ENCODE data around the gene LIN28A. TPM values are rescaled to one million over a fixed set of nuclear protein-coding genes. Genes with fewer than 3 reads are reported as not detected.

LIN28A gene
- total and polyA plus RNA-seq, 4 experiments from 2014 or later: not detected

DNA sequence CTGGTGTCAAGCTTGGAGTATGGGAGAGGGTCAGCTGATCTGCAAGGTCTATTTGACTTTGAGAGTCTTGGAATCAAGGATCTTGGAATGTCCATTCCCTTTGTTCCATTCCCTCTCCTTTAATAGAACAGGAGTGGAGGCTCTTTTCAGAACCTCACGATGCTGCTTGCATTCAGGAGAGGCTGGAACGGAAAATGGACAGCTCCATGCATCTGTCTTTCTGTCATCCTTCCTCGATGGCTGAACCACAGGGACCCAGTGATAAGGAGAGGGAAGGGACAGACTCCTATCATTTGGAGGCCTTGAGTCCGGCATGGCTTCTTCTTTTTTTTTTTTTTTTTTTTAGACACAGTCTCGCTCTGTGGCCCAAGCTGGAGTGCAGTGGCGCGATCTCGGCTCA, 14.9 kb upstream of the LIN28A start:
- ChIA-PET POLR2A (ENCODE audit: partially characterized antibody) (interaction anchor here (0.7 to 5.9 kb wide), 3 partner anchors 25 to 81 kb away, joined by 3 to 53 read pairs (median 3); no protein-coding TSS in a partner anchor), CTCF (ENCODE audit: partially characterized antibody) (interaction anchor here (0.8 to 9.0 kb wide), 27 partner anchors 10 to 251 kb away, joined by 3 to 121 read pairs (median 6); partner anchors contain the start of genes C1orf232, CD52, CEP85 and ZNF593)
- no peaks in the 10 kb centered on the region for H3K36me3 Mint-ChIP-seq
- Histone ChIP-seq H3K27ac (ENCODE audit: low read depth, low read length) (no peak overlapping the region), H3K9me3 (ENCODE audit: control insufficient read depth in 1 of 2, low read length in 2 of 2) (no peaks in the 10 kb centered on the region), H3K4me1 (ENCODE audit: insufficient read depth, low read length) (peaks cover 12% of the 10 kb centered on the region), H3K36me3 (ENCODE audit: insufficient read depth, low read length) (no peaks in the 10 kb centered on the region), H3K4me3 (ENCODE audit: low read length in 2 of 2) (no peak overlapping the region), H3K27me3 (ENCODE audit: insufficient read depth, low read length) (no peaks in the 10 kb centered on the region)
- H3K27ac Mint-ChIP-seq: no peak overlapping the region
- peaks cover 11 to 18% (median 16%) of the 10 kb centered on the region in 4 donors for H3K4me1 Mint-ChIP-seq
- H3K4me3 Mint-ChIP-seq: no peak overlapping the region
- H3K27me3 Mint-ChIP-seq: no peaks in the 10 kb centered on the region
- no peaks in the 10 kb centered on the region for H3K9me3 Mint-ChIP-seq
- intact Hi-C loops (cut with micrococcal nuclease): loop anchor here (1.0 to 2.0 kb wide), 4 partner anchors 17 to 119 kb away; no protein-coding TSS in a partner anchor
- DNase-seq: no peak

DNA sequence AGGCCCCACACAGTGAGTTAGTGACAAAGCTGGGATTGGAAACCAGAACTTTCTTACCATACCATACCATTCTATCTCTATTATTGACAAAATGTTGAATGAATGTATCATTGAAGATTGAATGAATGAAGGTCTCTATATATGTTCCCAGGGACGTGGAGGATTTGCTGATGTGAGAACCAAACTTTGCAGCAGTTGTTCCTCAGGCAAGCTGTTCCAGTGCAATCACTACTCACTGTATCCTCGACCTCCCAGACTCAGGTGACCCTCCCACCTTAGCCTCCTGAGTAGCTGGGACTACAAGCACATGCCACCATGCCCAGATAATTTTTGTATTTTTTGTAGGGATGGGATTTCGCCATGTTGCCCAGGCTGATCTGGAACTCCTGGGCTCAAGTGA, 11.6 kb upstream of the LIN28A start:
- Histone ChIP-seq H3K4me3 (ENCODE audit: low read length in 2 of 2) (no peak overlapping the region), H3K36me3 (ENCODE audit: insufficient read depth, low read length) (no peaks in the 10 kb centered on the region), H3K27ac (ENCODE audit: low read depth, low read length) (no peak overlapping the region), H3K9me3 (ENCODE audit: control insufficient read depth in 1 of 2, low read length in 2 of 2) (no peaks in the 10 kb centered on the region), H3K4me1 (ENCODE audit: insufficient read depth, low read length) (no peaks in the 10 kb centered on the region), H3K27me3 (ENCODE audit: insufficient read depth, low read length) (no peaks in the 10 kb centered on the region)
- CTCF ChIA-PET (ENCODE audit: partially characterized antibody): interaction anchor here (0.6 to 4.8 kb wide), 5 partner anchors 16 to 51 kb away, joined by 3 to 35 read pairs (median 5); no protein-coding TSS in a partner anchor
- no peak overlapping the region for H3K27ac Mint-ChIP-seq
- H3K27me3 Mint-ChIP-seq: peaks cover 8 to 9% of the 10 kb centered on the region in 2 donors
- no peaks in the 10 kb centered on the region for H3K9me3 Mint-ChIP-seq
- no peak overlapping the region for H3K4me3 Mint-ChIP-seq
- no peaks in the 10 kb centered on the region for H3K36me3 Mint-ChIP-seq
- POLR2A ChIA-PET (ENCODE audit: partially characterized antibody): interaction anchor here (1.0 to 1.1 kb wide), 2 partner anchors 41 to 123 kb away, joined by 3 read pairs; no protein-coding TSS in a partner anchor
- H3K4me1 Mint-ChIP-seq: peaks cover 3 to 6% (median 5%) of the 10 kb centered on the region in 4 donors
- intact Hi-C loops (cut with micrococcal nuclease): no loop called here
- DNase-seq: no peak

DNA sequence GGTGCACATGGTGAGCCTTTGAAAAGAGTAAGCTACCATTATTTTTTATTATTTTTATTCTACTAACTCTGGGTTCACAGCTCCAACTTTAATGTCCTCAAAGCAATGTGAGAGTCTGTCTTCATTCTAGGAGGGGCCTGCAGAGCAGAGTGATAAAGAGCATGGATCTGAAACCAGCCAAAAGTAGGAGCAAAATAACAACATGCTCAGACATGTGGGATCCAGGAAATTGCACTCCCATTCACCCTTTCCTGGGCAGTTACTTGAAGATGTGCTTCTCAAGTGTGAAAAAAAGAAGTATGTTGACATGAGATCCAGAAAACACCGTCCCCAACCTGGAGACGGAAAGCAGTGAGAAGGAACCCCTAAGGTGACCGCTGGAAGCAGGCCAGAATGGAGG, 8.7 kb upstream of the LIN28A start:
- intact Hi-C loops (cut with micrococcal nuclease): no loop called here
- no peaks in the 10 kb centered on the region for H3K4me1 ChIP-seq (ENCODE audit: insufficient read depth, low read length)
- H3K9me3 ChIP-seq (ENCODE audit: control insufficient read depth in 1 of 2, low read length in 2 of 2): no peaks in the 10 kb centered on the region
- Mint-ChIP-seq H3K9me3 (no peaks in the 10 kb centered on the region), H3K27ac (peak overlapping the region in 1 of 7 donors; percentile 7), H3K36me3 (no peaks in the 10 kb centered on the region), H3K4me3 (no peak overlapping the region), H3K4me1 (no peaks in the 10 kb centered on the region), H3K27me3 (peaks cover 9 to 10% of the 10 kb centered on the region in 2 donors)
- ChIA-PET POLR2A (ENCODE audit: partially characterized antibody) (no interaction called here), CTCF (ENCODE audit: partially characterized antibody) (interaction anchor here (0.7 to 1.7 kb wide), 3 partner anchors 15 to 510 kb away, joined by 3 to 6 read pairs (median 4); no protein-coding TSS in a partner anchor)
- no peak for DNase-seq
- H3K4me3 ChIP-seq (ENCODE audit: low read length in 2 of 2): no peak overlapping the region
- H3K27ac ChIP-seq (ENCODE audit: low read depth, low read length): no peak overlapping the region
- H3K36me3 ChIP-seq (ENCODE audit: insufficient read depth, low read length): no peaks in the 10 kb centered on the region
- H3K27me3 ChIP-seq (ENCODE audit: insufficient read depth, low read length): no peaks in the 10 kb centered on the region

DNA sequence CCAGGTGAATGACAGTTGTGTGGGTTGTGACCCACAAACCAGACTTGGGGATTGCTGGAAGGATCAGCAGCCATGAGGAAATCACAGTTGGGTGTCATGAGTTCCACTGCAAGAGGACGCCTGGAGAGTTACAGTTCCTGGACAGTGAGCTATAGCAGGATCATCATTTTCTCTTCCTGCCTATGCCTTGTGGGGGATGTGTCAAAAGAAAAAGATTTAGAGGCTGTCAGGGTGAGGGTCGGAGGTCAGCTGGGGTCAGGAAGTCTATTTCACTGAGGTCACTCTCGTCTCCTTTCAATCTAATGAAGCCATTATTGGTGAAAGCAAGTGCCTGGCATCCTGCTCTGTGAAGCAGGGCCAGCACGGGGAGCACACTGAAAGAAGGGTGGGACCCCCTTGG, 7.0 kb upstream of the LIN28A start:
- DNase-seq: no peak
- peaks cover 12 to 14% of the 10 kb centered on the region in 2 donors for H3K27me3 Mint-ChIP-seq
- H3K36me3 ChIP-seq (ENCODE audit: insufficient read depth, low read length): no peaks in the 10 kb centered on the region
- CTCF ChIA-PET (ENCODE audit: partially characterized antibody): no interaction called here
- intact Hi-C loops (cut with micrococcal nuclease): no loop called here
- H3K27ac Mint-ChIP-seq: no peak overlapping the region
- no peaks in the 10 kb centered on the region for H3K9me3 ChIP-seq (ENCODE audit: control insufficient read depth in 1 of 2, low read length in 2 of 2)
- no peaks in the 10 kb centered on the region for H3K27me3 ChIP-seq (ENCODE audit: insufficient read depth, low read length)
- no peaks in the 10 kb centered on the region for H3K36me3 Mint-ChIP-seq
- peaks cover 4% of the 10 kb centered on the region for H3K4me1 ChIP-seq (ENCODE audit: insufficient read depth, low read length)
- H3K4me3 ChIP-seq (ENCODE audit: low read length in 2 of 2): no peak overlapping the region
- POLR2A ChIA-PET (ENCODE audit: partially characterized antibody): no interaction called here
- H3K9me3 Mint-ChIP-seq: peaks cover 0 to 2% (median 0%) of the 10 kb centered on the region in 8 donors
- H3K27ac ChIP-seq (ENCODE audit: low read depth, low read length): no peak overlapping the region
- H3K4me1 Mint-ChIP-seq: peaks cover 3 to 4% (median 3%) of the 10 kb centered on the region in 4 donors
- H3K4me3 Mint-ChIP-seq: no peak overlapping the region

DNA sequence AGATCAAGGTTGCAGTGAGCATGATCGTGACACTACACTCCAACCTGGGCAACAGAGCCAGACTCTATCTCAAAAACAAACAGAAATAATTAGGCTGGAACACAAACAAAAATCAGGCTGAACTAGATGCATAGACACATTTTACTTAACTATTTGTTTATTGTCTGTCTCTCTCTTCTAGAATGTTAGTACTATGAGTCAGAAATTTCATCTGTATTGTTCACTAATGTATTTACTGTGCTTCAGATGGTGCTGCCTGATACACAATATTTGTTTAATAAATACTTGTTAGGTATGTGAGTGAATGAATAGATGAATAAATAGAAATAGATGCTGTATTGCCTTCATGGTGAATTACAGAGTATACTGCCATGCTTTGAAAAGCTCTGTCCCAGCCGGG, 6.0 kb upstream of the LIN28A start:
- ChIA-PET CTCF (ENCODE audit: partially characterized antibody) (interaction anchor here (3.4 kb wide), 1 partner anchor 13 kb away, joined by 20 read pairs; no protein-coding TSS in a partner anchor), POLR2A (ENCODE audit: partially characterized antibody) (no interaction called here)
- no peak overlapping the region for H3K27ac ChIP-seq (ENCODE audit: low read depth, low read length)
- Mint-ChIP-seq H3K4me3 (no peak overlapping the region), H3K27me3 (peaks cover 21 to 22% of the 10 kb centered on the region in 2 donors), H3K36me3 (no peaks in the 10 kb centered on the region), H3K4me1 (peaks cover 6 to 14% (median 11%) of the 10 kb centered on the region in 4 donors), H3K27ac (no peak overlapping the region), H3K9me3 (peaks cover 0 to 3% (median 0%) of the 10 kb centered on the region in 8 donors)
- no peak for DNase-seq
- H3K9me3 ChIP-seq (ENCODE audit: control insufficient read depth in 1 of 2, low read length in 2 of 2): no peaks in the 10 kb centered on the region
- H3K27me3 ChIP-seq (ENCODE audit: insufficient read depth, low read length): peaks cover under 1% of the 10 kb centered on the region
- H3K4me3 ChIP-seq (ENCODE audit: low read length in 2 of 2): no peak overlapping the region
- peaks cover 14% of the 10 kb centered on the region for H3K4me1 ChIP-seq (ENCODE audit: insufficient read depth, low read length)
- intact Hi-C loops (cut with micrococcal nuclease): loop anchor here (5.0 kb wide), 1 partner anchor 67 kb away; no protein-coding TSS in a partner anchor
- no peaks in the 10 kb centered on the region for H3K36me3 ChIP-seq (ENCODE audit: insufficient read depth, low read length)

- Mint-ChIP-seq H3K9me3 (peaks cover 0 to 3% (median 0%) of the 10 kb centered on the region in 8 donors), H3K4me1 (peaks cover 9 to 17% (median 13%) of the 10 kb centered on the region in 4 donors), H3K27ac (no peak overlapping the region), H3K27me3 (peaks cover 23 to 25% of the 10 kb centered on the region in 2 donors), H3K4me3 (no peak overlapping the region), H3K36me3 (no peaks in the 10 kb centered on the region)
- no peaks in the 10 kb centered on the region for H3K9me3 ChIP-seq (ENCODE audit: control insufficient read depth in 1 of 2, low read length in 2 of 2)
- CTCF ChIA-PET (ENCODE audit: partially characterized antibody): interaction anchor here (0.8 to 3.4 kb wide), 5 partner anchors 10 to 41 kb away, joined by 3 to 20 read pairs (median 6); no protein-coding TSS in a partner anchor
- intact Hi-C loops (cut with micrococcal nuclease): loop anchor here (5.0 kb wide), 1 partner anchor 68 kb away; no protein-coding TSS in a partner anchor
- no peak for DNase-seq
- peaks cover 8% of the 10 kb centered on the region for H3K27me3 ChIP-seq (ENCODE audit: insufficient read depth, low read length)
- peaks cover 17% of the 10 kb centered on the region for H3K4me1 ChIP-seq (ENCODE audit: insufficient read depth, low read length)
- POLR2A ChIA-PET (ENCODE audit: partially characterized antibody): no interaction called here
- no peak overlapping the region for H3K27ac ChIP-seq (ENCODE audit: low read depth, low read length)
- no peaks in the 10 kb centered on the region for H3K36me3 ChIP-seq (ENCODE audit: insufficient read depth, low read length)
- no peak overlapping the region for H3K4me3 ChIP-seq (ENCODE audit: low read length in 2 of 2)
These were observed 5.2 kb upstream of the LIN28A start for GRCh38 chr1:26405281-26405915.

- Mint-ChIP-seq H3K27me3 (peaks cover 32 to 42% of the 10 kb centered on the region in 2 donors), H3K36me3 (no peaks in the 10 kb centered on the region), H3K9me3 (peaks cover 0 to 3% (median 0%) of the 10 kb centered on the region in 8 donors), H3K27ac (peak overlapping the region in 2 of 7 donors; percentile 49 to 74), H3K4me3 (peak overlapping the region; percentile 23 to 79 (median 62)), H3K4me1 (peaks cover 9 to 24% (median 17%) of the 10 kb centered on the region in 4 donors)
- no peaks in the 10 kb centered on the region for H3K9me3 ChIP-seq (ENCODE audit: control insufficient read depth in 1 of 2, low read length in 2 of 2)
- no peak overlapping the region for H3K27ac ChIP-seq (ENCODE audit: low read depth, low read length)
- peaks cover 37% of the 10 kb centered on the region for H3K27me3 ChIP-seq (ENCODE audit: insufficient read depth, low read length)
- intact Hi-C loops (cut with micrococcal nuclease): loop anchor here (1.0 to 5.0 kb wide), 4 partner anchors 9 to 71 kb away; no protein-coding TSS in a partner anchor
- ChIA-PET CTCF (ENCODE audit: partially characterized antibody) (interaction anchor here (1.0 kb wide), 1 partner anchor 8 kb away, joined by 4 read pairs; no protein-coding TSS in a partner anchor), POLR2A (ENCODE audit: partially characterized antibody) (interaction anchor here (0.8 to 1.3 kb wide), 2 partner anchors 31 to 63 kb away, joined by 3 to 4 read pairs; partner anchors contain the start of gene HMGN2)
- no peak overlapping the region for H3K4me3 ChIP-seq (ENCODE audit: low read length in 2 of 2)
- DNase-seq: peak; percentile 75 to 84 (median 78)
- H3K4me1 ChIP-seq (ENCODE audit: insufficient read depth, low read length): peaks cover 17% of the 10 kb centered on the region
- H3K36me3 ChIP-seq (ENCODE audit: insufficient read depth, low read length): no peaks in the 10 kb centered on the region
These were observed 2.0 kb upstream of the LIN28A start for GRCh38 chr1:26408604-26409003.
